AG04450 (cell line): ENCODE data around the gene RND2. TPM values are rescaled to one million over a fixed set of nuclear protein-coding genes. Genes with fewer than 3 reads are reported as not detected.

Source experiments
- CTCF ChIA-PET: fragments of 300-600, 350-600 bp; formaldehyde crosslinking; extraction: SDS; loops from one replicate; lab custom pipeline; 2022; ENCODE audit warnings: antibody characterized with exemption, inconsistent platforms; lab: Charles Lee
- POLR2A ChIA-PET: fragments of 350-600 bp; formaldehyde crosslinking; extraction: SDS; loops from one replicate; lab custom pipeline; 2021; ENCODE audit warnings: antibody characterized with exemption, inconsistent platforms; lab: Yijun Ruan, JAX
- DNase-seq: peaks from one replicate; pipeline ENCODE4 v3.0.0-alpha.2; 2011; ENCODE audit warnings: low read depth, low spot score
- H3K27ac ChIP-seq: one replicate; pipeline ENCODE4 v1.5.1; 2012; ENCODE audit warnings: low read depth, low read length, control low read depth
- H3K27me3 ChIP-seq: one replicate; pipeline ENCODE4 v1.6.0; 2012; ENCODE audit warnings: low read length; ENCODE audit not compliant: control insufficient read depth, insufficient read depth
- H3K4me3 ChIP-seq: 2 replicates; pipeline ENCODE4 v1.5.1; 2011; ENCODE audit warnings: mild to moderate bottlenecking, low read depth, low read length, control low read depth
- H3K9me3 ChIP-seq: 2 replicates; pipeline ENCODE4 v1.5.1; 2012; ENCODE audit warnings: low read length; ENCODE audit not compliant: control insufficient read depth, insufficient read depth
- polyA plus RNA-seq: library from polyadenylated mRNA; depleted of rRNA; stranded (reverse); fragments of >200 nt; gene quantifications from 2 replicates; pipeline ENCODE4 v1.2.3, GENCODE V29; 2011; rRNA removed
- TF ChIP-seq, protein P1 (sequence below): IDR thresholded peaks from 2 replicates; pipeline ENCODE4 v1.5.1; 2011; ENCODE audit warnings: low read depth, low read length, control low read depth, inconsistent platforms

Gene RND2
- polyA plus RNA-seq, 1 experiment: 1.7 TPM

DNA sequence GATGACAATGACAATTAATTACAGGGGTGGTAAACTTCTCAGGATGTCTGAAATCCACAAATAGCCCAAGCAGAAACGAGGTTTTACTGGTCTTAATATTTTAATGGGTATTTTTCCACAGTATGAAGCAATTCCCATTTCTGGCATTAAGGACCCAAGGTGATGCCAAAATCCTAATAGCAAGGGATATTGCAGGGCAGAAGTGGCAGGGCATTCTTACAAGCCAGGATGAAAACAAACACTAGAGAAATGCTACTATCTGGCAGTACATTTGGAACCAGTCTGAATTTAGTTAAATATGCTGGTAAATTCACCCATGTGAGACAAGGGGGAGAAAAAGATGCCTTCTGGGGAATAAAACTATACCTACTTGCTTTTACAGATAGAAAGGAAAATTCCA, 45.2 kb downstream of the RND2 start:
- POLR2A ChIA-PET: no interaction called here
- TF ChIP-seq, protein P1, sequence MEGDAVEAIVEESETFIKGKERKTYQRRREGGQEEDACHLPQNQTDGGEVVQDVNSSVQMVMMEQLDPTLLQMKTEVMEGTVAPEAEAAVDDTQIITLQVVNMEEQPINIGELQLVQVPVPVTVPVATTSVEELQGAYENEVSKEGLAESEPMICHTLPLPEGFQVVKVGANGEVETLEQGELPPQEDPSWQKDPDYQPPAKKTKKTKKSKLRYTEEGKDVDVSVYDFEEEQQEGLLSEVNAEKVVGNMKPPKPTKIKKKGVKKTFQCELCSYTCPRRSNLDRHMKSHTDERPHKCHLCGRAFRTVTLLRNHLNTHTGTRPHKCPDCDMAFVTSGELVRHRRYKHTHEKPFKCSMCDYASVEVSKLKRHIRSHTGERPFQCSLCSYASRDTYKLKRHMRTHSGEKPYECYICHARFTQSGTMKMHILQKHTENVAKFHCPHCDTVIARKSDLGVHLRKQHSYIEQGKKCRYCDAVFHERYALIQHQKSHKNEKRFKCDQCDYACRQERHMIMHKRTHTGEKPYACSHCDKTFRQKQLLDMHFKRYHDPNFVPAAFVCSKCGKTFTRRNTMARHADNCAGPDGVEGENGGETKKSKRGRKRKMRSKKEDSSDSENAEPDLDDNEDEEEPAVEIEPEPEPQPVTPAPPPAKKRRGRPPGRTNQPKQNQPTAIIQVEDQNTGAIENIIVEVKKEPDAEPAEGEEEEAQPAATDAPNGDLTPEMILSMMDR: no peak
- Histone ChIP-seq H3K27ac (no peak overlapping the region), H3K27me3 (no peaks in the 10 kb centered on the region), H3K9me3 (no peaks in the 10 kb centered on the region), H3K4me3 (no peak overlapping the region)
- no peak for DNase-seq
- CTCF ChIA-PET: no interaction called here

GRCh38 chr17:43070872-43071271, 45.8 kb downstream of the RND2 start:
- no peak for DNase-seq
- TF ChIP-seq, protein P1: no peak
- ChIA-PET CTCF (no interaction called here), POLR2A (no interaction called here)
- no peak overlapping the region for H3K4me3 ChIP-seq
- no peaks in the 10 kb centered on the region for H3K9me3 ChIP-seq
- H3K27ac ChIP-seq: no peak overlapping the region
- H3K27me3 ChIP-seq: no peaks in the 10 kb centered on the region

GRCh38 chr17:43074869-43075268, 49.8 kb downstream of the RND2 start:
- H3K9me3 ChIP-seq: no peaks in the 10 kb centered on the region
- H3K27ac ChIP-seq: no peak overlapping the region
- POLR2A ChIA-PET: no interaction called here
- CTCF ChIA-PET: no interaction called here
- TF ChIP-seq, protein P1: no peak
- H3K27me3 ChIP-seq: no peaks in the 10 kb centered on the region
- H3K4me3 ChIP-seq: no peak overlapping the region
- no peak for DNase-seq

GRCh38 chr17:43079641-43080302, 54.7 kb downstream of the RND2 start:
- DNase-seq: no peak
- TF ChIP-seq, protein P1: no peak
- Histone ChIP-seq H3K27me3 (no peaks in the 10 kb centered on the region), H3K9me3 (no peaks in the 10 kb centered on the region), H3K4me3 (no peak overlapping the region), H3K27ac (no peak overlapping the region)
- ChIA-PET POLR2A (no interaction called here), CTCF (no interaction called here)

Other genes with a start within 250 kb of the RND2 start
- gene WNK4, start 244.6 kb upstream of the RND2 start, polyA plus RNA-seq: 2.3 and 2.7 TPM in 2 replicates
- 86.7 and 96.3 TPM in 2 replicates for gene COA3, start 226.5 kb upstream of the RND2 start, polyA plus RNA-seq
- 0.09 and 0.14 TPM in 2 replicates for gene CNTD1, start 226.4 kb upstream of the RND2 start, polyA plus RNA-seq
- gene BECN1, start 200.9 kb upstream of the RND2 start, polyA plus RNA-seq: 106 and 107 TPM in 2 replicates
- 111 and 129 TPM in 2 replicates for gene PSME3, start 191.8 kb upstream of the RND2 start, polyA plus RNA-seq
- 0.16 and 0.33 TPM in 2 replicates for gene AOC2, start 180.7 kb upstream of the RND2 start, polyA plus RNA-seq
- gene AOC3, start 174.0 kb upstream of the RND2 start, polyA plus RNA-seq: 0.10 and 0.12 TPM in 2 replicates
- gene G6PC1, start 124.4 kb upstream of the RND2 start, polyA plus RNA-seq: not detected in 2 replicates
- gene AARSD1, start 60.8 kb upstream of the RND2 start, polyA plus RNA-seq: 39.7 and 39.8 TPM in 2 replicates
- 1.8 and 1.9 TPM in 2 replicates for gene PTGES3L, start 45.2 kb upstream of the RND2 start, polyA plus RNA-seq
- gene RUNDC1, start 44.7 kb upstream of the RND2 start, polyA plus RNA-seq: 8.7 and 9.4 TPM in 2 replicates
- 4,202 and 4,485 TPM in 2 replicates for gene RPL27, start 26.8 kb upstream of the RND2 start, polyA plus RNA-seq
- gene IFI35, start 18.4 kb upstream of the RND2 start, polyA plus RNA-seq: 24.1 and 25.7 TPM in 2 replicates
- gene VAT1, start 2.8 kb upstream of the RND2 start, polyA plus RNA-seq: 228 and 236 TPM in 2 replicates
- 5.1 and 8.1 TPM in 2 replicates for gene BRCA1, start 100.1 kb downstream of the RND2 start, polyA plus RNA-seq
- gene NBR1, start 146.0 kb downstream of the RND2 start, polyA plus RNA-seq: 103 and 107 TPM in 2 replicates
- 4.5 and 5.1 TPM in 2 replicates for gene TMEM106A, start 186.6 kb downstream of the RND2 start, polyA plus RNA-seq
- gene CCDC200, start 203.4 kb downstream of the RND2 start, polyA plus RNA-seq: not detected in 2 replicates
- not detected in 2 replicates for gene RNU2-1, start 208.7 kb downstream of the RND2 start, polyA plus RNA-seq